SK-N-SH (cell line): ENCODE data around the gene ABCG1. TPM values are rescaled to one million over a fixed set of nuclear protein-coding genes. Genes with fewer than 3 reads are reported as not detected.

Experiments
- CTCF ChIA-PET: fragments of 300-600, 350-600 bp; formaldehyde crosslinking; extraction: SDS; loops from one replicate; lab custom pipeline; 2021; lab: Yijun Ruan, JAX
- POLR2A ChIA-PET: fragments of 350-600 bp; sonication (Branson Sonifier 250); formaldehyde crosslinking; extraction: SDS; loops from one replicate; lab custom pipeline; 2020; ENCODE audit warnings: antibody characterized with exemption, inconsistent platforms; lab: Yijun Ruan, JAX
- DNase-seq: peaks from one replicate; pipeline ENCODE4 v3.0.0; 2012
- H2AFZ ChIP-seq: fragments of 200-600 bp; sonication (generic); 2 replicates; pipeline ENCODE4 v1.8.1; 2016; ENCODE audit warnings: antibody characterized with exemption, mild to moderate bottlenecking, low read depth
- H3F3A ChIP-seq: fragments of 200-600 bp; sonication (generic); replicated peaks from 2 replicates; pipeline ENCODE3; 2016; ENCODE audit warnings: antibody characterized with exemption, mild to moderate bottlenecking; ENCODE audit not compliant: insufficient read depth
- H3K27ac ChIP-seq, 2 experiments: fragments of 200-500 bp in 1 of 2; fragments of 200-600 bp in 1 of 2; sonication (Bioruptor generic) in 1 of 2; sonication (generic), shearing (Covaris generic) in 1 of 2; 2 replicates each; pipeline versions ENCODE4 v1.5.1 to v1.6.1; 2014 to 2016; ENCODE audit warnings: low read depth in 2 of 2, inconsistent platforms in 1 of 2, low read length in 1 of 2, mild to moderate bottlenecking in 1 of 2, mixed read lengths in 1 of 2
- H3K27me3 ChIP-seq: fragments of 200-600 bp; sonication (generic), shearing (Covaris generic); 2 replicates; pipeline ENCODE4 v1.6.1; 2016; ENCODE audit warnings: mixed run types; ENCODE audit not compliant: insufficient read depth
- H3K36me3 ChIP-seq, 2 experiments: fragments of 200-500 bp in 1 of 2; fragments of 200-600 bp in 1 of 2; sonication (Bioruptor generic) in 1 of 2; sonication (generic) in 1 of 2; replicated peaks in 1 of 2; 2 replicates each; pipeline versions ENCODE3 to v1.5.1; 2014 to 2016; ENCODE audit warnings: low read length in 1 of 2, mild to moderate bottlenecking in 1 of 2; ENCODE audit not compliant: insufficient read depth in 2 of 2, control insufficient read depth in 1 of 2
- H3K4me1 ChIP-seq, 2 experiments: fragments of 200-500 bp in 1 of 2; fragments of 200-600 bp in 1 of 2; sonication (Bioruptor generic) in 1 of 2; sonication (generic), shearing (Covaris generic) in 1 of 2; 2 replicates each; pipeline versions ENCODE4 v1.5.1 to v1.6.1; 2014 to 2016; ENCODE audit warnings: low read depth in 1 of 2, low read length in 1 of 2, mixed run types in 1 of 2; ENCODE audit not compliant: insufficient read depth in 2 of 2, control insufficient read depth in 1 of 2
- H3K4me2 ChIP-seq: fragments of 200-600 bp; sonication (generic), shearing (Covaris generic); 2 replicates; pipeline ENCODE4 v1.6.1; 2017; ENCODE audit warnings: mixed run types
- H3K4me3 ChIP-seq, 2 experiments: fragments of 200-500 bp in 1 of 2; fragments of 200-600 bp in 1 of 2; sonication (Bioruptor generic) in 1 of 2; sonication (generic), shearing (Covaris generic) in 1 of 2; 2 replicates each; pipeline versions ENCODE4 v1.5.1 to v1.8.1; 2014 to 2016; ENCODE audit warnings: low read depth in 2 of 2, inconsistent platforms in 1 of 2, low read length in 1 of 2, mild to moderate bottlenecking in 1 of 2, mixed read lengths in 1 of 2, moderate library complexity in 1 of 2
- H3K79me2 ChIP-seq: fragments of 200-600 bp; sonication (generic); 2 replicates; pipeline ENCODE4 v1.8.1; 2017; ENCODE audit warnings: mild to moderate bottlenecking; ENCODE audit not compliant: insufficient read depth
- H3K9ac ChIP-seq: fragments of 200-600 bp; sonication (generic); 2 replicates; pipeline ENCODE4 v1.6.1; 2017; ENCODE audit warnings: mixed run types
- H3K9me2 ChIP-seq: fragments of 200-600 bp; sonication (generic); 2 replicates; pipeline ENCODE4 v1.6.1; 2017; ENCODE audit warnings: mixed run types
- H3K9me3 ChIP-seq: fragments of 200-600 bp; sonication (generic); 2 replicates; pipeline ENCODE4 v1.6.1; 2017; ENCODE audit warnings: mixed run types, mild to moderate bottlenecking, moderate library complexity
- H4K20me1 ChIP-seq: fragments of 200-600 bp; sonication (generic); 2 replicates; pipeline ENCODE4 v1.6.1; 2017; ENCODE audit warnings: mild to moderate bottlenecking, mixed run types; ENCODE audit not compliant: insufficient read depth
- FOXM1 ChIP-seq: IDR thresholded peaks from 2 replicates; pipeline ENCODE4 v1.4.0; 2012; ENCODE audit warnings: low read depth, mild to moderate bottlenecking
- GABPA ChIP-seq: IDR thresholded peaks from 2 replicates; pipeline ENCODE4 v1.4.0; 2012; ENCODE audit warnings: low read depth, mild to moderate bottlenecking
- GATA2 ChIP-seq: sonication (generic); formaldehyde crosslinking; IDR thresholded peaks from 2 replicates; pipeline ENCODE4 v1.5.0; 2020; ENCODE audit warnings: mild to moderate bottlenecking, missing genetic modification reagents
- MEF2A ChIP-seq: IDR thresholded peaks from 2 replicates; pipeline ENCODE4 v1.4.0; 2012; ENCODE audit warnings: low read depth, borderline replicate concordance
- RXRA ChIP-seq: IDR thresholded peaks from 2 replicates; pipeline ENCODE4 v1.4.0; 2012; ENCODE audit warnings: low read depth, mild to moderate bottlenecking, borderline replicate concordance
- SMC3 ChIP-seq: IDR thresholded peaks from 2 replicates; pipeline ENCODE4 v1.6.1; 2012; ENCODE audit warnings: low read depth, low read length, improper control_type of control experiment
- TAF1 ChIP-seq: IDR thresholded peaks from 2 replicates; pipeline ENCODE4 v1.6.1; 2012; ENCODE audit warnings: low read depth, mild to moderate bottlenecking, low read length, moderate library complexity, borderline replicate concordance
- TCF12 ChIP-seq: IDR thresholded peaks from 2 replicates; pipeline ENCODE4 v1.4.0; 2012
- TEAD4 ChIP-seq: IDR thresholded peaks from 2 replicates; pipeline ENCODE4 v1.4.0; 2012; ENCODE audit warnings: mild to moderate bottlenecking, borderline replicate concordance; ENCODE audit not compliant: insufficient read depth
- YY1 ChIP-seq: IDR thresholded peaks from 2 replicates; pipeline ENCODE4 v1.4.0; 2012; ENCODE audit warnings: low read depth, mild to moderate bottlenecking
- WGBS: methylation state at CpG from one replicate; pipeline ENCODE4 v1.1.6; 2017; ENCODE audit warnings: low lambda C conversion rate; 5-methylcytosine and 5-hydroxymethylcytosine counted together
- polyA plus RNA-seq, 3 experiments: library from polyadenylated mRNA; depleted of rRNA; stranded (reverse); fragments of >200 nt; gene quantifications; 2 replicates each; pipeline ENCODE4 v1.2.3, GENCODE V29; 2012
- TF ChIP-seq, protein P1 (sequence below): IDR thresholded peaks from 2 replicates; pipeline ENCODE4 v1.6.1; 2012; ENCODE audit warnings: mild to moderate bottlenecking, low read depth, low read length, moderate library complexity
- TF ChIP-seq, protein P2 (sequence below): IDR thresholded peaks from 2 replicates; pipeline ENCODE4 v1.4.0; 2012; ENCODE audit warnings: low read depth, borderline replicate concordance
- TF ChIP-seq, protein P3 (sequence below): fragments of 200-600 bp; sonication (generic); IDR thresholded peaks from 2 replicates; pipeline ENCODE4 v1.6.1; 2017; ENCODE audit warnings: antibody characterized with exemption, mild to moderate bottlenecking, moderate library complexity
- TF ChIP-seq, protein P4 (sequence below): fragments of 150-350 bp; IDR thresholded peaks from 2 replicates; pipeline ENCODE4 v1.6.1; 2017; ENCODE audit warnings: antibody characterized with exemption, low read length, low read depth, borderline replicate concordance

The ABCG1 gene
- polyA plus RNA-seq, 1 of the 3 experiments (the other 2 are of a cell fraction), result 0.07 TPM

DNA sequence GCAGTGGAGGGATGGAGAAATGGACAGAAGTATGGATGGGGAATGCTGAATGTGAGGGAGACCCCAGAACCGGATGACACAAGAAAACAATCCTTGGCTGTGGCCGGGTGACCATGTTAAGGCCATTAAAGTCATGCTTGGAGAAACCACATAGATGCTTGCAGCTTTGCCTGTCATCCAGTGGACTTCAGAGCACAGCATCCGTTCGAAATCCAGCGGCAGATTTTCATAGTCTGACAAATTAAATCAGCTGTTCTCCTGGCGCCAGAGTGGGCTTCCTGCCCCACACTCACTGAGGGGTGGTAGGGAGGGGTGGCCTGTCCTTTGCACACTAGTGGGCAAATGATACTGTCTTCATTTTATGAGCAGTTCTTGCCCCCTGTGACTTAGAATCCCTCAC is 35.1 kb downstream of the ABCG1 start:
- Histone ChIP-seq H3K4me1 (peaks cover 0 to 29% of the 10 kb centered on the region in 2 experiments; a peak in 1 of 4 replicates), H3K79me2 (no peaks in the 10 kb centered on the region), H4K20me1 (no peaks in the 10 kb centered on the region), H3K36me3 (no peaks in the 10 kb centered on the region), H2AFZ (no peak overlapping the region), H3K4me3 (no peak overlapping the region), H3K9me3 (no peaks in the 10 kb centered on the region), H3K9me2 (no peaks in the 10 kb centered on the region), H3K27ac (no peak overlapping the region), H3F3A (no peaks in the 10 kb centered on the region), H3K4me2 (no peak overlapping the region), H3K9ac (no peak overlapping the region), H3K27me3 (no peaks in the 10 kb centered on the region)
- ChIA-PET POLR2A (interaction anchor here (0.6 kb wide), 1 partner anchor 35 kb away, joined by 3 read pairs; no protein-coding TSS in a partner anchor), CTCF (interaction anchor here (1.2 to 3.4 kb wide), 4 partner anchors 15 to 136 kb away, joined by 3 to 15 read pairs (median 4); no protein-coding TSS in a partner anchor)
- TF ChIP-seq MEF2A, result no peak
- TF ChIP-seq, protein P1, sequence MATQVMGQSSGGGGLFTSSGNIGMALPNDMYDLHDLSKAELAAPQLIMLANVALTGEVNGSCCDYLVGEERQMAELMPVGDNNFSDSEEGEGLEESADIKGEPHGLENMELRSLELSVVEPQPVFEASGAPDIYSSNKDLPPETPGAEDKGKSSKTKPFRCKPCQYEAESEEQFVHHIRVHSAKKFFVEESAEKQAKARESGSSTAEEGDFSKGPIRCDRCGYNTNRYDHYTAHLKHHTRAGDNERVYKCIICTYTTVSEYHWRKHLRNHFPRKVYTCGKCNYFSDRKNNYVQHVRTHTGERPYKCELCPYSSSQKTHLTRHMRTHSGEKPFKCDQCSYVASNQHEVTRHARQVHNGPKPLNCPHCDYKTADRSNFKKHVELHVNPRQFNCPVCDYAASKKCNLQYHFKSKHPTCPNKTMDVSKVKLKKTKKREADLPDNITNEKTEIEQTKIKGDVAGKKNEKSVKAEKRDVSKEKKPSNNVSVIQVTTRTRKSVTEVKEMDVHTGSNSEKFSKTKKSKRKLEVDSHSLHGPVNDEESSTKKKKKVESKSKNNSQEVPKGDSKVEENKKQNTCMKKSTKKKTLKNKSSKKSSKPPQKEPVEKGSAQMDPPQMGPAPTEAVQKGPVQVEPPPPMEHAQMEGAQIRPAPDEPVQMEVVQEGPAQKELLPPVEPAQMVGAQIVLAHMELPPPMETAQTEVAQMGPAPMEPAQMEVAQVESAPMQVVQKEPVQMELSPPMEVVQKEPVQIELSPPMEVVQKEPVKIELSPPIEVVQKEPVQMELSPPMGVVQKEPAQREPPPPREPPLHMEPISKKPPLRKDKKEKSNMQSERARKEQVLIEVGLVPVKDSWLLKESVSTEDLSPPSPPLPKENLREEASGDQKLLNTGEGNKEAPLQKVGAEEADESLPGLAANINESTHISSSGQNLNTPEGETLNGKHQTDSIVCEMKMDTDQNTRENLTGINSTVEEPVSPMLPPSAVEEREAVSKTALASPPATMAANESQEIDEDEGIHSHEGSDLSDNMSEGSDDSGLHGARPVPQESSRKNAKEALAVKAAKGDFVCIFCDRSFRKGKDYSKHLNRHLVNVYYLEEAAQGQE, result no peak
- TF ChIP-seq GATA2 (CRISPR knock-in tag), result no peak
- TF ChIP-seq, protein P2, sequence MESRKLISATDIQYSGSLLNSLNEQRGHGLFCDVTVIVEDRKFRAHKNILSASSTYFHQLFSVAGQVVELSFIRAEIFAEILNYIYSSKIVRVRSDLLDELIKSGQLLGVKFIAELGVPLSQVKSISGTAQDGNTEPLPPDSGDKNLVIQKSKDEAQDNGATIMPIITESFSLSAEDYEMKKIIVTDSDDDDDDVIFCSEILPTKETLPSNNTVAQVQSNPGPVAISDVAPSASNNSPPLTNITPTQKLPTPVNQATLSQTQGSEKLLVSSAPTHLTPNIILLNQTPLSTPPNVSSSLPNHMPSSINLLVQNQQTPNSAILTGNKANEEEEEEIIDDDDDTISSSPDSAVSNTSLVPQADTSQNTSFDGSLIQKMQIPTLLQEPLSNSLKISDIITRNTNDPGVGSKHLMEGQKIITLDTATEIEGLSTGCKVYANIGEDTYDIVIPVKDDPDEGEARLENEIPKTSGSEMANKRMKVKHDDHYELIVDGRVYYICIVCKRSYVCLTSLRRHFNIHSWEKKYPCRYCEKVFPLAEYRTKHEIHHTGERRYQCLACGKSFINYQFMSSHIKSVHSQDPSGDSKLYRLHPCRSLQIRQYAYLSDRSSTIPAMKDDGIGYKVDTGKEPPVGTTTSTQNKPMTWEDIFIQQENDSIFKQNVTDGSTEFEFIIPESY, result no peak
- TF ChIP-seq SMC3, result no peak
- TF ChIP-seq, protein P3, sequence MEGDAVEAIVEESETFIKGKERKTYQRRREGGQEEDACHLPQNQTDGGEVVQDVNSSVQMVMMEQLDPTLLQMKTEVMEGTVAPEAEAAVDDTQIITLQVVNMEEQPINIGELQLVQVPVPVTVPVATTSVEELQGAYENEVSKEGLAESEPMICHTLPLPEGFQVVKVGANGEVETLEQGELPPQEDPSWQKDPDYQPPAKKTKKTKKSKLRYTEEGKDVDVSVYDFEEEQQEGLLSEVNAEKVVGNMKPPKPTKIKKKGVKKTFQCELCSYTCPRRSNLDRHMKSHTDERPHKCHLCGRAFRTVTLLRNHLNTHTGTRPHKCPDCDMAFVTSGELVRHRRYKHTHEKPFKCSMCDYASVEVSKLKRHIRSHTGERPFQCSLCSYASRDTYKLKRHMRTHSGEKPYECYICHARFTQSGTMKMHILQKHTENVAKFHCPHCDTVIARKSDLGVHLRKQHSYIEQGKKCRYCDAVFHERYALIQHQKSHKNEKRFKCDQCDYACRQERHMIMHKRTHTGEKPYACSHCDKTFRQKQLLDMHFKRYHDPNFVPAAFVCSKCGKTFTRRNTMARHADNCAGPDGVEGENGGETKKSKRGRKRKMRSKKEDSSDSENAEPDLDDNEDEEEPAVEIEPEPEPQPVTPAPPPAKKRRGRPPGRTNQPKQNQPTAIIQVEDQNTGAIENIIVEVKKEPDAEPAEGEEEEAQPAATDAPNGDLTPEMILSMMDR, result no peak
- TF ChIP-seq TAF1, result no peak
- TF ChIP-seq GABPA, result no peak
- TF ChIP-seq TCF12, result no peak
- TF ChIP-seq YY1, result no peak
- TF ChIP-seq, protein P4, sequence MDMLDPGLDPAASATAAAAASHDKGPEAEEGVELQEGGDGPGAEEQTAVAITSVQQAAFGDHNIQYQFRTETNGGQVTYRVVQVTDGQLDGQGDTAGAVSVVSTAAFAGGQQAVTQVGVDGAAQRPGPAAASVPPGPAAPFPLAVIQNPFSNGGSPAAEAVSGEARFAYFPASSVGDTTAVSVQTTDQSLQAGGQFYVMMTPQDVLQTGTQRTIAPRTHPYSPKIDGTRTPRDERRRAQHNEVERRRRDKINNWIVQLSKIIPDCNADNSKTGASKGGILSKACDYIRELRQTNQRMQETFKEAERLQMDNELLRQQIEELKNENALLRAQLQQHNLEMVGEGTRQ, result no peak
- TF ChIP-seq FOXM1, result no peak
- no peak for TF ChIP-seq RXRA
- no peak for TF ChIP-seq TEAD4
- WGBS, result 13% methylated on average over 6 of the region's 6 CpGs
- DNase-seq, result no peak
